Neural crest cell (in vitro differentiated cells): Measurements from ENCODE around the gene RPL32. TPM values are rescaled to one million over a fixed set of nuclear protein-coding genes. Genes with fewer than 3 reads are reported as not detected.
"Not testable (repeated sequence)": the region's sequence is repeated elsewhere in the genome, so short reads cannot be mapped to it uniquely, and the experiment has no call there.

Experiments used
- DNase-seq: peaks from one replicate; pipeline ENCODE4 v3.0.0; 2021; ENCODE audit warnings: low read depth, mixed read lengths, low spot score
- H3K27ac Mint-ChIP-seq: one replicate; pipeline ENCODE4 v1.8.0; 2021; ENCODE audit warnings: mild to moderate bottlenecking, mixed read lengths; ENCODE audit not compliant: unreplicated experiment
- H3K27me3 Mint-ChIP-seq: 2 replicates; pipeline ENCODE4 v1.8.0; 2021; ENCODE audit warnings: low read depth, mild to moderate bottlenecking, mixed read lengths
- H3K36me3 Mint-ChIP-seq: 2 replicates; pipeline ENCODE4 v1.8.0; 2021; ENCODE audit warnings: low read depth, mild to moderate bottlenecking, mixed read lengths
- H3K4me1 Mint-ChIP-seq: 2 replicates; pipeline ENCODE4 v1.8.0; 2021; ENCODE audit warnings: mixed read lengths
- H3K4me3 Mint-ChIP-seq: one replicate; pipeline ENCODE4 v1.8.0; 2021; ENCODE audit warnings: mild to moderate bottlenecking, mixed read lengths
- H3K9me3 Mint-ChIP-seq: 2 replicates; pipeline ENCODE4 v1.8.0; 2021; ENCODE audit warnings: mixed read lengths
- total RNA-seq: library from RNA; stranded (reverse); gene quantifications from 2 replicates; pipeline ENCODE4 v1.2.1, GENCODE V29; 2021
- TF ChIP-seq, protein P1 (sequence below): fragments of 200-600 bp; sonication (generic); conservative IDR thresholded peaks from 2 replicates; pipeline ENCODE4 v1.5.0; 2021; ENCODE audit warnings: antibody characterized with exemption, mild to moderate bottlenecking

RPL32 gene
- total RNA-seq, 1 donor from 2014 or later, result 1,918 TPM

- no peaks in the 10 kb centered on the region for H3K9me3 Mint-ChIP-seq
- H3K27ac Mint-ChIP-seq, result peak within 1 kb of the TSS; percentile 75
Observed at GRCh38 chr3:12796171-12797123, 44.9 kb downstream of the RPL32 start, which contains the start of gene CAND2. CAND2 (plus strand) TSS chr3:12796680; CDS start chr3:12796721, 41 bp downstream.

DNA sequence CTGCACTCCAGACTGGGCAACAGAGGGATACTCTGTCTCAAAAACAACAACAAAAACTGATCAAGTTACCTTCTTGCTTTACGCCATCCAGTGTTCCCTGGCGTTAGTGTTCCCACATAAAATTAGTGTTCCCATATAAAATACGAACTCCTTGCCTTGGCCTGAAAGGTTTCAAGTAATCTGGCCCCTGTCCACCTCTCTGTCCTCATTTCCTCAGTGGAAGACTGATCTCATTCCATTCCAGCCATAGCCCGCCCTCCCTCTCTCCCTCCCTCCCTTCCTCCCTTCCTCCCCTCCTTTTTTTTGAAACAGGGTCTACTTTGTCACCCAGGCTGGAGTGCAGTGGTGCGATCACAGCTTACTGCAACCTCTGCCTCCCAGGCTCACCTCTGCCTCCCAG lies 47.7 kb downstream of the RPL32 start:
- Mint-ChIP-seq H3K4me1 (peaks cover 23% of the 10 kb centered on the region), H3K27ac (no peak overlapping the region), H3K36me3 (no peaks in the 10 kb centered on the region), H3K27me3 (no peaks in the 10 kb centered on the region), H3K4me3 (no peak overlapping the region), H3K9me3 (no peaks in the 10 kb centered on the region)
- no peak for DNase-seq
- TF ChIP-seq, protein P1, sequence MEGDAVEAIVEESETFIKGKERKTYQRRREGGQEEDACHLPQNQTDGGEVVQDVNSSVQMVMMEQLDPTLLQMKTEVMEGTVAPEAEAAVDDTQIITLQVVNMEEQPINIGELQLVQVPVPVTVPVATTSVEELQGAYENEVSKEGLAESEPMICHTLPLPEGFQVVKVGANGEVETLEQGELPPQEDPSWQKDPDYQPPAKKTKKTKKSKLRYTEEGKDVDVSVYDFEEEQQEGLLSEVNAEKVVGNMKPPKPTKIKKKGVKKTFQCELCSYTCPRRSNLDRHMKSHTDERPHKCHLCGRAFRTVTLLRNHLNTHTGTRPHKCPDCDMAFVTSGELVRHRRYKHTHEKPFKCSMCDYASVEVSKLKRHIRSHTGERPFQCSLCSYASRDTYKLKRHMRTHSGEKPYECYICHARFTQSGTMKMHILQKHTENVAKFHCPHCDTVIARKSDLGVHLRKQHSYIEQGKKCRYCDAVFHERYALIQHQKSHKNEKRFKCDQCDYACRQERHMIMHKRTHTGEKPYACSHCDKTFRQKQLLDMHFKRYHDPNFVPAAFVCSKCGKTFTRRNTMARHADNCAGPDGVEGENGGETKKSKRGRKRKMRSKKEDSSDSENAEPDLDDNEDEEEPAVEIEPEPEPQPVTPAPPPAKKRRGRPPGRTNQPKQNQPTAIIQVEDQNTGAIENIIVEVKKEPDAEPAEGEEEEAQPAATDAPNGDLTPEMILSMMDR, result no peak

More at GRCh38 chr3:12796171-12797123, 44.9 kb downstream of the RPL32 start, which contains the start of gene CAND2:
- TF ChIP-seq, protein P1, result no peak
- DNase-seq, result peak; percentile 48
- Mint-ChIP-seq H3K36me3 (no peaks in the 10 kb centered on the region), H3K4me3 (peak within 1 kb of the TSS; percentile 94), H3K4me1 (peaks cover 23% of the 10 kb centered on the region), H3K27me3 (no peaks in the 10 kb centered on the region)

DNA sequence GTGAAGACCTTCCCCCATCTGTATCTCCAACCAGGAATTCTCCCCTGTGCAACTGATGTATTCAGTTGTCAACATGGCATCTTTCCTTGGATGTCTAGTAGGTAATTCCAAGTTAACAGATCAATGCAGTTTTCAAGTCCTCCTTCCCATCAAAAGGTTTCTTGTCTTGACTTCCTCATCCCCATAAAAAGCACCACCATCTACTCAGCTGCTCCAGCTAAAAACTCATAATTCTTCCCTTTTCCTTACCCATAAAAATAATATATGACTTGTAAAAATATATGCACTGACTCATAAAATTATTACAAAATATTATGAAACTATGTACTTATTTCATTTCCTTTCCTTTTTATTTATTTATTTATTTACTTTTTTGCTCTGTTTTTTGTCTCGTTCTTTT lies 49.9 kb downstream of the RPL32 start:
- Mint-ChIP-seq H3K4me3 (no peak overlapping the region), H3K4me1 (peaks cover 13% of the 10 kb centered on the region), H3K36me3 (no peaks in the 10 kb centered on the region), H3K27ac (no peak overlapping the region), H3K27me3 (peaks cover 8% of the 10 kb centered on the region), H3K9me3 (no peaks in the 10 kb centered on the region)
- TF ChIP-seq, protein P1, result no peak
- DNase-seq, result no peak

DNA sequence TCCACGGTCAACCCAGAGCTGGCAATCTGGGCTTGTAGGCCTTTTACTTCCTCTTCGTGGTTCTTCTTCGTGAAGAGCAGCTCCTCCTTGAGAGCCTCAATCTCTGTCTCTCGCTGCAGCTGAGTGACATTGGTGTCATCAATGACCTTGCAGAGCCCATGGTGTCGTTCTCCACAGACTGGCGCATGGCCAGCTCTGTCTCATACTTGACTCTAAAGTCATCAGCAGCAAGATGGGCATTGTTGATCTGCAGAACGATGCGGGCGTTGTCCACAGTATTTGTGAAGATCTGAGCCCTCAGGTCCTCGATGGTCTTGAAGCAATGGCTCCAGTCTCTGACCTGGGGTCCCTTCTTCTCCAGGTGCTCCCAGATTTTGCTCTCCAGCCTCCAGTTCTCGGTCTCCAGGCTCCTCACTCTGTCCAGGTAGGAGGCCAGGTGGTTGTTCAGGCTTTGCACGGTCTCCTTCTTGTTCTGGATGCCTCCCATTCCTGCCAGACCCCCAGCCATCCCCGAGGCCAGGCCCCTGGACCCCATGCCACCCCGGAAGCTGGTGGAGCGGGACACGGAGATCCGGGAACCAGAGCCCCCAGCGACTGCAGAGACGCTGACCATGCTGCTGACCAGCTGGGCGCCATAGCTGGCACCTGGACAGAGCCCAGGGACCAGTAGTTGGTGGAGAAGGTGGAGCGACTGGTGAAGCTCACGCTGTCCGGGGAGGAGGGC lies 53.2 kb downstream of the RPL32 start:
- H3K27ac Mint-ChIP-seq, H3K4me1 Mint-ChIP-seq, DNase-seq, H3K4me3 Mint-ChIP-seq, H3K9me3 Mint-ChIP-seq, H3K36me3 Mint-ChIP-seq: not testable (repeated sequence)
- peaks cover 35% of the 10 kb centered on the region for H3K27me3 Mint-ChIP-seq

DNA sequence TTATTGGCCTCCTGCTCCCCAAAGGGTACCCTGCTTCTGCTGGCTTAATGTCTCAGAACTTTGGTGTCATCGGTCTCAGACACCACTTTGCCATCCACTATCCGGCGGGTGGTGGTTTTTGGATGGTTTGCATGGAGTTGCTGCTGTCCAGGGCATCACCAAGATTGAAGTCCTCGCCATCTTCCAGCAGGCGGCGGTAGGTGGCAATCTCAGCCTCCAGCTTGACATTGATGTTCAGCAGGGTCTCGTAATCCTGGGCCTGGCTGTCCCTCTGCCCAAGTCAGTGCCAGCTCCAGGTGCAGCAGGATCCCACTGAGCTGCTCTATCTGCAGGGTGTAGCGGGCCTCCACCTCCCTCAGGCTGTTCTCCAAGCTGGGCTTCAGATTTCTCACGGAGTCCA lies 54.0 kb downstream of the RPL32 start:
- TF ChIP-seq, protein P1, result peak; percentile 58
- not testable (repeated sequence) for H3K4me1 Mint-ChIP-seq, H3K4me3 Mint-ChIP-seq, H3K27ac Mint-ChIP-seq, H3K9me3 Mint-ChIP-seq, H3K36me3 Mint-ChIP-seq
- peak; percentile 76 for DNase-seq
- peaks cover 36% of the 10 kb centered on the region for H3K27me3 Mint-ChIP-seq
